ENCODE data around the gene ETNPPL.

The ETNPPL gene

GRCh38 chr4:108762559-108763225 is at the start of gene ETNPPL:
Gene ETNPPL, minus strand, starts transcription at chr4:108763053. Its CDS starts 155 bp downstream, at chr4:108762898.
- no peak for TF ChIP-seq POLR2A (IDR thresholded peaks at IDR 0.05; ENCODE audit: low read length)
- no peak for TF ChIP-seq GATA1 (IDR thresholded peaks at IDR 0.05; ENCODE audit: low read depth, low read length)
- peak; percentile 25 to 32 for DNase-seq

- TF ChIP-seq GATA1 (IDR thresholded peaks at IDR 0.05; ENCODE audit: low read depth, low read length) (no peak), POLR2A (IDR thresholded peaks at IDR 0.05; ENCODE audit: low read length) (no peak)
- no peak for DNase-seq
These were observed 48.6 kb upstream of the ETNPPL start for GRCh38 chr4:108811486-108811885.

DNA sequence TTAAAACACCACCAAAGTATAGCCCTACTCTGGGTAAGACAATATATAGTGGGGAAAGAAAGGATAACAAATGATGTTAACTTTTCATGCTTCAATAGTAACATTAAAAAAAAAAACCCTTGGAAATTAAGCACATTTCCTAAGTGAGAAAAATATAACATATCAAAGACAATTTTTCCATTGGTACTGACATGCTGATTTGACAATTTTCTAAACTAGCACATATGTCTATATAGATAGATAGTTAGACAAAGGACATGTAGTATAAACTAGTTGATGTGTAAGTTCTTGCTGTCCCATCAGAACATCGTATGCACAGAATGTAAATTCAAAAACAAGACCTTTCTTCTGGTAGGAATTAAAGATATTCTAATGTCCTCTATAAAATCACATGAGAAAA is 47.2 kb upstream of the ETNPPL start:
- TF ChIP-seq GATA1 (IDR thresholded peaks at IDR 0.05; ENCODE audit: low read depth, low read length) (no peak), POLR2A (IDR thresholded peaks at IDR 0.05; ENCODE audit: low read length) (no peak)

GRCh38 chr4:108804648-108805273 is 41.9 kb upstream of the ETNPPL start:
- no peak for TF ChIP-seq POLR2A (IDR thresholded peaks at IDR 0.05; ENCODE audit: low read length)
- no peak for TF ChIP-seq GATA1 (IDR thresholded peaks at IDR 0.05; ENCODE audit: low read depth, low read length)
- DNase-seq, result no peak

More for the DNA sequence above, 47.2 kb upstream of the ETNPPL start:
- no peak for DNase-seq

GRCh38 chr4:108799306-108799705 is 36.5 kb upstream of the ETNPPL start:
- TF ChIP-seq POLR2A (IDR thresholded peaks at IDR 0.05; ENCODE audit: low read length), result no peak
- TF ChIP-seq GATA1 (IDR thresholded peaks at IDR 0.05; ENCODE audit: low read depth, low read length), result no peak
- no peak for DNase-seq

DNA sequence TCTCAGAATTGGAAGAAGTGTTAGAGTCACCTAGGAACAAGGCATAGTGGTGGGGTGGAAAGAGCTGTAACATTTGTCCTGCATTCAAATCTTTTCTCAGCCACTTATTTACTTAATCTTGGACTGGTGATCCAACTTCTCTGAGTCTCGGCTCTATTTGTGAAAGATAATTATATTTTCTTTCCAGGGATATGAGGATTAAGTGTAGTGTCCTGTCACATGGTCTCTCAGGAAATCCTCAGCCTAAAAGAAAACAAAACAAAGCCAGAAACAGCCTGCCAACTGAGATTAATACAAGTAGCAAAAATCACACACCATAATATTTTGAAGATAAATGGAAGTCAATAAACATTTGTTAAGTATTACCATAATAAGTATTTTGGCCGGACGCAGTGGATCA is 33.3 kb upstream of the ETNPPL start:
- TF ChIP-seq POLR2A (IDR thresholded peaks at IDR 0.05; ENCODE audit: low read length), result no peak
- no peak for TF ChIP-seq GATA1 (IDR thresholded peaks at IDR 0.05; ENCODE audit: low read depth, low read length)
- DNase-seq, result no peak

DNA sequence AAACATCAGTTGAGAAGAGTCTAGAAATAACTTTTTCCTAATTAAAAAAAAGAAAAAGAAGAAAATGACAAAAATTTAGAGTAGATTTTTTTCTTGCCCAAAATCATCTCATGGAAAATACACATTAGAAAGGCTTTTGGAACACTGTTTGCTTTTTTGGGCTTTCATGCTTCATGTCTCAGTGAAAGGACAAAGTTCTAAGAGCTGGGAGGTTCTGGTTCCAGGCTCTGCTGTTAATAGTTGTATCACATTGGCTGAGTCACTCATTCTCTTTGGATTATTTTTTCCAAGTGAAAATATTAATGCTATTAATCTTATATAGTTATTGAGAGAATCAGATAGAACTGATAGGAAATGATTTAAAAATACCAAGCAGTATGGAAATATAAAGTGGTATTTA is 32.9 kb upstream of the ETNPPL start:
- TF ChIP-seq POLR2A (IDR thresholded peaks at IDR 0.05; ENCODE audit: low read length) (no peak), GATA1 (IDR thresholded peaks at IDR 0.05; ENCODE audit: low read depth, low read length) (no peak)
- no peak for DNase-seq

GRCh38 chr4:108794136-108794535 is 31.3 kb upstream of the ETNPPL start:
- DNase-seq, result no peak
- TF ChIP-seq GATA1 (IDR thresholded peaks at IDR 0.05; ENCODE audit: low read depth, low read length) (no peak), POLR2A (IDR thresholded peaks at IDR 0.05; ENCODE audit: low read length) (no peak)

- TF ChIP-seq POLR2A (IDR thresholded peaks at IDR 0.05; ENCODE audit: low read length) (no peak), GATA1 (IDR thresholded peaks at IDR 0.05; ENCODE audit: low read depth, low read length) (no peak)
- DNase-seq, result no peak
These were observed 30.6 kb upstream of the ETNPPL start for GRCh38 chr4:108793415-108793814.

DNA sequence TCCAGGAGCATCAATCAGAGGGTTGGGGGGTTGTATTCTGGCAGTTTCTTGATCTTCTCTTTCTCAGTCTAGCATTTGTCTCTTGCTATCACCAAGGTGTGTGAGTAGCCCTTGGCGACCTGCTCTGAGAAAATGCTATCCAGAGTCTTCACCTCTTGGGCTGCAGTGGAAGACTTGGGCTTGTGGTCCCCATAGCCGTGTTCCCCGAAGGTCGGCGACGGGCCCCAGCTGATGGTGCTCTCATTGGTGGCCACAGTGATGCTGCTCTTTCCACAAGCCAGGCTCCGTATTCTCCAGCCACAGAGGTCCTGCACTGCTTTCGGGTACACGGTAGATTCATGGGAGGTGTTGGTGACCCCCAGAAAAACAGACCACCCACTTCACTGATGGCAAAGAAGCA is 25.9 kb upstream of the ETNPPL start:
- no peak for TF ChIP-seq GATA1 (IDR thresholded peaks at IDR 0.05; ENCODE audit: low read depth, low read length)
- no peak for TF ChIP-seq POLR2A (IDR thresholded peaks at IDR 0.05; ENCODE audit: low read length)
- DNase-seq, result no peak

DNA sequence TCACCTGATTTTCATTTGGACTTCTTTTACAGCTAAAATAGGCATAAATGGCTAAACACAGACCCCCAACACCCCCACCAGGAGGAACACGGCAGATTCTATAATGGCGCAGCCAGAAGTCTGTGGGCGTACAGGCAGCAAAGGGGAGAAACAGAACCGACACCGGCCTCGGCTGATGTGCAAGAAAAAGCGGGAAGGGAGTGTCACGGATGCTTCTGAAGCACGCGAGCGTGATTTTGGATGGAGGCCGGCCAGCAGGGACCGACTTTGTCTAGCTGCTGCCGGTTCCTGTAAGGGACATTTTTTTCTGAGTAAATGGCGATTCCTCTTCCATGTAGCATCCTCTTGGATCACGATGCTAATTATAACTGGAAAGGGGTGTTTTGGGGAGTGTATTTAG is 24.9 kb upstream of the ETNPPL start:
- no peak for DNase-seq
- TF ChIP-seq GATA1 (IDR thresholded peaks at IDR 0.05; ENCODE audit: low read depth, low read length), result no peak
- TF ChIP-seq POLR2A (IDR thresholded peaks at IDR 0.05; ENCODE audit: low read length), result no peak

- no peak for DNase-seq
- TF ChIP-seq GATA1 (IDR thresholded peaks at IDR 0.05; ENCODE audit: low read depth, low read length) (no peak), POLR2A (IDR thresholded peaks at IDR 0.05; ENCODE audit: low read length) (no peak)
These were observed 24.3 kb upstream of the ETNPPL start for GRCh38 chr4:108787106-108787505.

GRCh38 chr4:108786351-108786750 is 23.5 kb upstream of the ETNPPL start:
- DNase-seq, result no peak
- no peak for TF ChIP-seq GATA1 (IDR thresholded peaks at IDR 0.05; ENCODE audit: low read depth, low read length)
- TF ChIP-seq POLR2A (IDR thresholded peaks at IDR 0.05; ENCODE audit: low read length), result no peak

GRCh38 chr4:108783665-108784463 is 21.0 kb upstream of the ETNPPL start:
- peak in 1 of 2 experiments; percentile 3 for DNase-seq
- TF ChIP-seq POLR2A (IDR thresholded peaks at IDR 0.05; ENCODE audit: low read length) (no peak), GATA1 (IDR thresholded peaks at IDR 0.05; ENCODE audit: low read depth, low read length) (no peak)
